IMR-90 (cell line): ENCODE measurements around the gene UGDH. TPM values are rescaled to one million over a fixed set of nuclear protein-coding genes. Genes with fewer than 3 reads are reported as not detected.

Experiments used
- polyA plus RNA-seq, 3 experiments: library from polyadenylated mRNA; depleted of rRNA; stranded (reverse); fragments of >200 nt; gene quantifications; 2 replicates each; pipeline ENCODE4 v1.2.3, GENCODE V29; 2012; ENCODE audit warnings: low replicate concordance in 1 of 3
- total RNA-seq: library from RNA; depleted of rRNA; stranded (reverse); fragments of >200 nt; gene quantifications from 2 replicates; pipeline ENCODE4 v1.2.3, GENCODE V29; 2012; rRNA removed

The UGDH gene
- total and polyA plus RNA-seq, 2 of the 4 experiments (the other 2 are of a cell fraction) = 69.2 to 257 TPM

Other genes with a start within 250 kb of the UGDH start
- 49.3 and 57.8 TPM in 2 replicates for gene RFC1, start 161.1 kb downstream of the UGDH start, total RNA-seq
- gene RFC1, start 161.1 kb downstream of the UGDH start, polyA plus RNA-seq (2012; rRNA removed) = 15.9 and 18.4 TPM in 2 replicates
- gene KLB, start 120.5 kb downstream of the UGDH start, total RNA-seq = not detected in 2 replicates
- not detected in 2 replicates for gene KLB, start 120.5 kb downstream of the UGDH start, polyA plus RNA-seq (2012; rRNA removed)
- gene RPL9, start 68.5 kb downstream of the UGDH start, total RNA-seq = 1,905 and 3,011 TPM in 2 replicates
- gene RPL9, start 68.5 kb downstream of the UGDH start, polyA plus RNA-seq (2012; rRNA removed) = 1,087 and 1,627 TPM in 2 replicates
- 3.2 and 6.7 TPM in 2 replicates for gene LIAS, start 68.4 kb downstream of the UGDH start, total RNA-seq
- gene LIAS, start 68.4 kb downstream of the UGDH start, polyA plus RNA-seq (2012; rRNA removed) = 7.0 and 7.8 TPM in 2 replicates
- gene SMIM14, start 111.4 kb upstream of the UGDH start, total RNA-seq = 15.6 and 30.8 TPM in 2 replicates
- 18.7 and 20.9 TPM in 2 replicates for gene SMIM14, start 111.4 kb upstream of the UGDH start, polyA plus RNA-seq (2012; rRNA removed)
- 17.7 and 24.4 TPM in 2 replicates for gene UBE2K, start 170.7 kb upstream of the UGDH start, total RNA-seq
- gene UBE2K, start 170.7 kb upstream of the UGDH start, polyA plus RNA-seq (2012; rRNA removed) = 41.7 and 44.8 TPM in 2 replicates